AG09309 (cell line): ENCODE data around the gene DCAF15.

Source experiments
- DNase-seq: peaks from one replicate; pipeline ENCODE4 v3.0.0-alpha.2; 2010; ENCODE audit warnings: low read depth
- H3K4me3 ChIP-seq: 2 replicates; pipeline ENCODE4 v1.5.1; 2011; ENCODE audit warnings: mild to moderate bottlenecking, low read depth, low read length, moderate library complexity; ENCODE audit not compliant: control insufficient read depth
- TF ChIP-seq, protein P1 (sequence below): IDR thresholded peaks from 2 replicates; pipeline ENCODE4 v1.5.1; 2011; ENCODE audit warnings: mild to moderate bottlenecking, low read depth, low read length, inconsistent platforms; ENCODE audit not compliant: insufficient read depth, control insufficient read depth; ENCODE audit errors: missing control alignments

DCAF15 gene

DNA sequence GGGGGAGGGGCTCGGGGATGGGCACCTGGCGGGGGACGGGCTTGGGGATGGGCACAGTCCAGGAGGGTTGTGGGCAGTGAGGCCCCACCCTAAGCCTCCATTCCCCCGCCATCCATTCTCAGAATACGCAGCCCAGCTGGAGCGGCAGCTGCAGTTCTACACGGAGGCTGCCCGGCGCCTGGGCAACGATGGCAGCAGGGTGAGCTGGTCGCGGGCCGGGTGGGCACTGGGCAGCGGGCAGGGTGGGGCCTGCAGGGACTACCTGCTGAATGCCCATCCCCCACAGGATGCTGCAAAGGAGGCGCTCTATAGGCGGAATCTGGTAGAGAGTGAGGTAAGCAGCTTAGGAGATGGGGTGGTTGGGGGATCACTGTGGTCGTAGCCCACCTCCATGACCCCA, 22.4 kb upstream of the DCAF15 start:
- TF ChIP-seq, protein P1, sequence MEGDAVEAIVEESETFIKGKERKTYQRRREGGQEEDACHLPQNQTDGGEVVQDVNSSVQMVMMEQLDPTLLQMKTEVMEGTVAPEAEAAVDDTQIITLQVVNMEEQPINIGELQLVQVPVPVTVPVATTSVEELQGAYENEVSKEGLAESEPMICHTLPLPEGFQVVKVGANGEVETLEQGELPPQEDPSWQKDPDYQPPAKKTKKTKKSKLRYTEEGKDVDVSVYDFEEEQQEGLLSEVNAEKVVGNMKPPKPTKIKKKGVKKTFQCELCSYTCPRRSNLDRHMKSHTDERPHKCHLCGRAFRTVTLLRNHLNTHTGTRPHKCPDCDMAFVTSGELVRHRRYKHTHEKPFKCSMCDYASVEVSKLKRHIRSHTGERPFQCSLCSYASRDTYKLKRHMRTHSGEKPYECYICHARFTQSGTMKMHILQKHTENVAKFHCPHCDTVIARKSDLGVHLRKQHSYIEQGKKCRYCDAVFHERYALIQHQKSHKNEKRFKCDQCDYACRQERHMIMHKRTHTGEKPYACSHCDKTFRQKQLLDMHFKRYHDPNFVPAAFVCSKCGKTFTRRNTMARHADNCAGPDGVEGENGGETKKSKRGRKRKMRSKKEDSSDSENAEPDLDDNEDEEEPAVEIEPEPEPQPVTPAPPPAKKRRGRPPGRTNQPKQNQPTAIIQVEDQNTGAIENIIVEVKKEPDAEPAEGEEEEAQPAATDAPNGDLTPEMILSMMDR, result no peak
- DNase-seq, result no peak

DNA sequence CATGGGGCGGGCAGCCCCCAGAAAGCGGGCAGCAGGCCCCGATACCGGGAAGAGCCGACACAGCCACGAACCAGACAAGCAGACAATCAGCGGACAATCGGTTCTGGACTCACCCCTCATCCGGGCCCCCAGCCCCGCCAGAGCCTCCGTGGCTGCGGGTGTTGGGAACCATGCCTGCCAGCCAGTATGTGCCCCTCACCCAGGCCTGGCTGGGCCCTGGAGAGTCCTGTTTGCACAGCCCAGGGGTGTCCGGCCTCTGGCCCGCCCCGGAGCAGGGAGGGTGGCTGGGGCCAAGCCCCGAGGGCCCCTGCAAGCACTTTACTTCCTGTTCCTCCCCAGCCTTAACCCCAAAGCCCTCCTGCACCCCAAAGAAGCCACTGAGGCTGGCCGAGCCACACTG, 21.9 kb upstream of the DCAF15 start:
- no peak for DNase-seq
- H3K4me3 ChIP-seq, result no peak overlapping the region
- TF ChIP-seq, protein P1, result no peak

More for the DNA sequence above, 22.4 kb upstream of the DCAF15 start:
- no peak overlapping the region for H3K4me3 ChIP-seq

DNA sequence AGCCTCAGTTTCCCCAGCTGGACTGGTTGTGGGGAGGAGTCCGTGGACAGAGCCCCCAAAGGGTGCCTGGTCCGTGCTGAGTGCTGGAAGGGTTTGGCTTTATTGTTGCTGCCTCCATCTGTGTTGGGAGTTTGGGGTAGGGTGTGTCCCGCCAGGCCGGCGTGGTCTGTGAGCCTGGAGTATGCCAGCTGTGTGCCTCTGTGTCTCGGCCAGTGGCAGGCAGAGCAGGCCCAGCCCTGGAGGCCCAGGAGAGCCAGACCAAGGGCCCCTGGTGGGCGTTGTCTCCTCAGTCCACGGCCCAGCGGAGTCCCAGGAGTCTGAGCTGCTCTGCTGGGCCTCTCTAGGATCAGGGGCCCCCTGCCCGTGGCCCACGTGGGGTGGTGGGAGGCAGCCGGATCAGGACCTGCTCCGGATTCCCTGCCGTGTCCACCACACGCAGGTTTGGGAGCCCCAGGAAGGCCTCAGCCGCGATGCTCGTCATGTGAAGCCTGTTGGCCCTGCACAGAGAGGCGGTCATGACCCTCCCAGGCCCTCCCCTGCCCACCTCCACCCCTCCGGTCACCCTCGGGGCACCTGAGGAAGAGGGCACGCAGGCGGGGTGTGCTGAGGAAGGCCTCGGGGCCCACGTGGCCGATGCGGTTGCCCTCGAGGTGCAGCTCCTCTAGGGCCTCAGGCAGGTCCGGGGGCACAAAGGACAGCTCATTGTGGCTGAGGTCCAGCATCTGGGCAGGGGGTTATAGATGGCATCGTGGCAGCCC, 20.7 kb upstream of the DCAF15 start:
- TF ChIP-seq, protein P1, result no peak
- DNase-seq, result no peak

DNA sequence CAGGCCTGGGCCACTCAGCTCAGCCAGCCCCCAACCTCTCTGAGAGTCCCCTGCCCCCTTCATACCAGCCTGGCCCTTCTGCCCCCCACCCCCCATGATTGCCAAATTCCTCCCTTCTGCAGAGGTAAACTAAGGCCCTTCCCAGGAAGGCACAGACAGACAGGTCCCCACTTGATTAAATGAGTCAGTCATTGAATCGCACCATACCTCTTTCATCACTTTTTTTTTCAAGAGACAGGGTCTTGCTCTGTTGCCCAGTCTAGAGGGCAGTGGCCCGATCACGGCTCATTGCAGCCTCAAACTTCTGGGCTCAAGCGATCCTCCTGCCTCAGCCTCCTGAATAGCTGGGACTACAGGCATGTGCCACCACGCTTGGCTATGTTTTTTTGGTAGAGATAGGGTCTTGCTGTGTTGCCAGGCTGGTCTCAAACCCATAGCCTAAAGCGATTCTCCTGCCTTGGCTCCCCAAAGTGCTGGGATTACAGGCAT, 20.1 kb upstream of the DCAF15 start:
- H3K4me3 ChIP-seq, result no peak overlapping the region
- no peak for DNase-seq
- TF ChIP-seq, protein P1, result no peak

More for the DNA sequence above, 20.7 kb upstream of the DCAF15 start:
- no peak overlapping the region for H3K4me3 ChIP-seq

DNA sequence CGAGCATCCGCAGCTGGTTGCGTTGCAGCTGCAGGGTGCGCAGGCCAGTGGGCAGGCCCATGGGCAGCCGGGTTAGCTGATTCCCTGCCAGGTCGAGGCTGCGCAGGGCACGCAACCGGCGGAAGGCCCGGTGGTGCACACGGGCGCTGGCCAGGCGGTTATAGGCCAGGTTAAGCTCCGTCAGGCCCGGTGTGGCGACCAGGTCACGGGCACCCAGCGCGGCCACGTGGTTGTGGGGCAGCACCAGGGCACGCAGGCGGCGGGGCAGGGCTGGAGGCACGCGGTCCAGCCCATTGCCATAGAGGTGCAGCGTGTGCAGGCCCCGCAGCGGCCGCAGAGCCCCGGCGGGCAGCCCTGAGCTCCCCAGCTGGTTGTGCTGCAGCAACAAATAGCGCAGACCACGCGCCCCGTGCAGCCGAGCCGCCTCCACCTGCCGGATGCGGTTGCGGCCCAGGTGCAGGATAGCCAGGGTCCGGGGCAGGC, 19.4 kb upstream of the DCAF15 start:
- no peak for DNase-seq
- TF ChIP-seq, protein P1, result no peak
- H3K4me3 ChIP-seq, result no peak overlapping the region

DNA sequence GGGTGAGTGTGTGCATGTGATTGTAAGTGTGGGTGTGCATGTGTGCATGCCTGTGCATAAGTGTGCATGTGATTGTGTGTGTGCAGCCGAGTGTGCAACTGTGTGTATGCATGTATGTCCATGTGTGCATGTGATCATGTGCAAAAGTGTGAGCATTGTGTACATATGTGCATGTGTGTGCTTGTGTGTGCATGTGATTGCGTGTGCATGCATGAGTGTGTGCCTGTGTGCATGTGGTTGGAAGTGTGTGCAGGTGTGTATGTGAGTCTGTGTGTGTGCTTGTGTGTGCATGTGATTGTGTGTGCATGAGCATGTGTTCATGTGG, 17.6 kb upstream of the DCAF15 start:
- DNase-seq, result no peak
- TF ChIP-seq, protein P1, result no peak
- no peak overlapping the region for H3K4me3 ChIP-seq
